ENCODE measurements around the gene MRPS18A. TPM values are rescaled to one million over a fixed set of nuclear protein-coding genes. Genes with fewer than 3 reads are reported as not detected.

MRPS18A gene
- total and polyA plus RNA-seq, 9 of the 15 experiments (the other 6 are each of a cell fraction or from before 2014, with no cell fraction given): 87.5 to 243 (median 125) TPM

DNA sequence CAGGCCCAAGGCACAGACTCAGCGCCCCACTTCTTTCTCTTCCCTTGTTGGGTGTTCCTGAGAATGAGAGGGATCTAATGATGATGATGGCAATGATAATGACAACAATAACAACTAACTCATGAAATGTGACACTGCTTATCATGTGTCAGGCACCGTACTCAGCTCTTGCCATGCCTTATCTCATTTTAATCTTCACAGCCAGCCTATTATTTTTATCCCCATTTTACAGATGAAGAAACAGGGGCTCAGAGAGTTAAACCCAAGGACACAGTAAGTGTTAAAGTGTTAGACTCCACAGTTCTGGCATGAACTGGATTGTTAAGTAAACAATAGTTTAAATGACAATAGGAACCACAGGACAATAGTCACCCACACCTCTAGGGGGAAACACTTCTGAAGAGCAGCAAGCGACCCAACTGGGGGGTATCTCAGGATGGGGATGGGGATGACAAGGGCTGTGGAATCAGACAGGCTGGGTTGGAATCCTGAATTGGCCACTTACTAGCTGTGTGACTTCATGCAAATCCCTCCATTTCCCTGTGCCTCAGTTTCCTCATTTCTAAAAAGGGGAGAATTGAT, 30.3 kb downstream of the MRPS18A start:
- BruUV-seq (replicated peaks): no TSS peak
- DNase-seq (ENCODE audit: extremely low read depth in 1 of 4, low spot score in 3 of 4): peak in 1 of 4 experiments; percentile 51
- Histone ChIP-seq H2AFZ (ENCODE audit: low read depth, low read length) (no peak overlapping the region), H3K4me3 (no peak overlapping the region), H3K9ac (ENCODE audit: insufficient read depth in 1 of 2, low read depth in 2 of 2, low read length in 2 of 2) (no peak overlapping the region), H3K27me3 (ENCODE audit: control insufficient read depth in 2 of 2, insufficient read depth in 2 of 2, low read length in 2 of 2) (no peaks in the 10 kb centered on the region), H3K27ac (ENCODE audit: extremely low read depth, low read depth, low read length) (no peak overlapping the region), H4K20me1 (replicated peaks; ENCODE audit: control insufficient read depth, insufficient read depth, low read length) (no peaks in the 10 kb centered on the region), H3K4me2 (ENCODE audit: insufficient read depth, low read length) (no peak overlapping the region), H3K9me1 (ENCODE audit: control insufficient read depth, insufficient read depth, low read length) (no peaks in the 10 kb centered on the region), H3K4me1 (replicated peaks in 1 of 2; ENCODE audit: control insufficient read depth in 2 of 2, insufficient read depth in 2 of 2, low read length in 2 of 2) (peaks cover 3 to 10% of the 10 kb centered on the region in 2 experiments; a peak in 3 of 5 replicates), H3K79me2 (ENCODE audit: control insufficient read depth, insufficient read depth, low read length) (no peaks in the 10 kb centered on the region), H3K36me3 (ENCODE audit: control insufficient read depth, insufficient read depth, low read length) (no peaks in the 10 kb centered on the region), H3K9me3 (replicated peaks; ENCODE audit: control insufficient read depth, insufficient read depth, low read depth, low read length) (0 out of 2 replicates have a peak, but pooled peaks cover 3% of the 10 kb centered on the region)
- FAIRE-seq: no peak
- WGBS (ENCODE audit: insufficient coverage, low coverage, missing lambda C conversion rate): 43% methylated on average over 3 of the region's 3 CpGs
- in situ Hi-C loops (cut with MboI) (no loop called here), intact Hi-C loops (cut with micrococcal nuclease) (no loop called here)
- CTCF ChIA-PET (ENCODE audit: low intra/inter-chr PET ratio): no interaction called here
- POLR2A ChIA-PET: interaction anchor here (0.9 to 3.1 kb wide), 7 partner anchors 9 to 105 kb away, joined by 3 to 15 read pairs (median 3); partner anchors contain the start of gene GTPBP2
- peak; percentile 43; the same call in 1 of the 3 replicates for ATAC-seq
- no peak for TF ChIP-seq ATF7 (IDR thresholded peaks at IDR 0.05)
- 0 out of 2 replicates have a peak, but pooled peaks have one; percentile 37 for TF ChIP-seq SOX6 (IDR thresholded peaks at IDR 0.05)
- no peak for TF ChIP-seq ZC3H11A (IDR thresholded peaks at IDR 0.05; ENCODE audit: low read depth, low read length)
- TF ChIP-seq ESRRA (IDR thresholded peaks at IDR 0.05; ENCODE audit: borderline replicate concordance, low read depth): peak; percentile 60; the same call in 1 of the 2 replicates
- TF ChIP-seq, protein P1, sequence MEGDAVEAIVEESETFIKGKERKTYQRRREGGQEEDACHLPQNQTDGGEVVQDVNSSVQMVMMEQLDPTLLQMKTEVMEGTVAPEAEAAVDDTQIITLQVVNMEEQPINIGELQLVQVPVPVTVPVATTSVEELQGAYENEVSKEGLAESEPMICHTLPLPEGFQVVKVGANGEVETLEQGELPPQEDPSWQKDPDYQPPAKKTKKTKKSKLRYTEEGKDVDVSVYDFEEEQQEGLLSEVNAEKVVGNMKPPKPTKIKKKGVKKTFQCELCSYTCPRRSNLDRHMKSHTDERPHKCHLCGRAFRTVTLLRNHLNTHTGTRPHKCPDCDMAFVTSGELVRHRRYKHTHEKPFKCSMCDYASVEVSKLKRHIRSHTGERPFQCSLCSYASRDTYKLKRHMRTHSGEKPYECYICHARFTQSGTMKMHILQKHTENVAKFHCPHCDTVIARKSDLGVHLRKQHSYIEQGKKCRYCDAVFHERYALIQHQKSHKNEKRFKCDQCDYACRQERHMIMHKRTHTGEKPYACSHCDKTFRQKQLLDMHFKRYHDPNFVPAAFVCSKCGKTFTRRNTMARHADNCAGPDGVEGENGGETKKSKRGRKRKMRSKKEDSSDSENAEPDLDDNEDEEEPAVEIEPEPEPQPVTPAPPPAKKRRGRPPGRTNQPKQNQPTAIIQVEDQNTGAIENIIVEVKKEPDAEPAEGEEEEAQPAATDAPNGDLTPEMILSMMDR (IDR thresholded peaks at IDR 0.05 in 2 of 3, conservative IDR thresholded peaks at IDR 0.05 in 1 of 3; ENCODE audit: insufficient read depth in 2 of 3, low read depth in 1 of 3, low read length in 3 of 3): peak in 1 of 3 experiments; percentile 13; a peak in 1 of 6 replicates
- TF ChIP-seq KDM1A (IDR thresholded peaks at IDR 0.05): peak; percentile 34 to 57; a peak in 2 of 4 replicates
- no peak for TF ChIP-seq FOXJ3 (CRISPR knock-in tag; IDR thresholded peaks at IDR 0.05)
- no peak for TF ChIP-seq ZNF57 (CRISPR knock-in tag; IDR thresholded peaks at IDR 0.05)
- TF ChIP-seq SMARCA5 (IDR thresholded peaks at IDR 0.05): peak; percentile 59; the same call in 1 of the 2 replicates
- TF ChIP-seq ADNP (tag; IDR thresholded peaks at IDR 0.05): peak; percentile 72
- no peak for TF ChIP-seq PYGO2 (tag; IDR thresholded peaks at IDR 0.05)
- TF ChIP-seq, protein P2, sequence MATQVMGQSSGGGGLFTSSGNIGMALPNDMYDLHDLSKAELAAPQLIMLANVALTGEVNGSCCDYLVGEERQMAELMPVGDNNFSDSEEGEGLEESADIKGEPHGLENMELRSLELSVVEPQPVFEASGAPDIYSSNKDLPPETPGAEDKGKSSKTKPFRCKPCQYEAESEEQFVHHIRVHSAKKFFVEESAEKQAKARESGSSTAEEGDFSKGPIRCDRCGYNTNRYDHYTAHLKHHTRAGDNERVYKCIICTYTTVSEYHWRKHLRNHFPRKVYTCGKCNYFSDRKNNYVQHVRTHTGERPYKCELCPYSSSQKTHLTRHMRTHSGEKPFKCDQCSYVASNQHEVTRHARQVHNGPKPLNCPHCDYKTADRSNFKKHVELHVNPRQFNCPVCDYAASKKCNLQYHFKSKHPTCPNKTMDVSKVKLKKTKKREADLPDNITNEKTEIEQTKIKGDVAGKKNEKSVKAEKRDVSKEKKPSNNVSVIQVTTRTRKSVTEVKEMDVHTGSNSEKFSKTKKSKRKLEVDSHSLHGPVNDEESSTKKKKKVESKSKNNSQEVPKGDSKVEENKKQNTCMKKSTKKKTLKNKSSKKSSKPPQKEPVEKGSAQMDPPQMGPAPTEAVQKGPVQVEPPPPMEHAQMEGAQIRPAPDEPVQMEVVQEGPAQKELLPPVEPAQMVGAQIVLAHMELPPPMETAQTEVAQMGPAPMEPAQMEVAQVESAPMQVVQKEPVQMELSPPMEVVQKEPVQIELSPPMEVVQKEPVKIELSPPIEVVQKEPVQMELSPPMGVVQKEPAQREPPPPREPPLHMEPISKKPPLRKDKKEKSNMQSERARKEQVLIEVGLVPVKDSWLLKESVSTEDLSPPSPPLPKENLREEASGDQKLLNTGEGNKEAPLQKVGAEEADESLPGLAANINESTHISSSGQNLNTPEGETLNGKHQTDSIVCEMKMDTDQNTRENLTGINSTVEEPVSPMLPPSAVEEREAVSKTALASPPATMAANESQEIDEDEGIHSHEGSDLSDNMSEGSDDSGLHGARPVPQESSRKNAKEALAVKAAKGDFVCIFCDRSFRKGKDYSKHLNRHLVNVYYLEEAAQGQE (IDR thresholded peaks at IDR 0.05; ENCODE audit: borderline replicate concordance): 0 out of 2 replicates have a peak, but pooled peaks have one; percentile 38
- TF ChIP-seq, protein P2 (CRISPR knock-in tag; IDR thresholded peaks at IDR 0.05; ENCODE audit: low read depth): no peak
- TF ChIP-seq BCOR (IDR thresholded peaks at IDR 0.05): peak; percentile 88
